CMK (cell line): ENCODE measurements around the gene SGTA.
"Not testable (repeated sequence)": the region's sequence is repeated elsewhere in the genome, so short reads cannot be mapped to it uniquely, and the experiment has no call there.

Experiments used
- DNase-seq: peaks from one replicate; pipeline ENCODE4 v3.0.0-alpha.2; 2010; ENCODE audit warnings: low read depth

SGTA gene

GRCh38 chr19:2793126-2793525 is 10.1 kb upstream of the SGTA start:
- DNase-seq: no peak

GRCh38 chr19:2792666-2793065 is 9.6 kb upstream of the SGTA start:
- DNase-seq: not testable (repeated sequence)

- DNase-seq: no peak
These were observed 8.8 kb upstream of the SGTA start for GRCh38 chr19:2791876-2792275.

- no peak for DNase-seq
These were observed 8.4 kb upstream of the SGTA start for GRCh38 chr19:2791440-2791839.

- DNase-seq: no peak
These were observed 7.6 kb upstream of the SGTA start for GRCh38 chr19:2790557-2791271.

- DNase-seq: no peak
These were observed 7.1 kb upstream of the SGTA start for GRCh38 chr19:2790194-2790556.

- no peak for DNase-seq
These were observed 5.2 kb upstream of the SGTA start for GRCh38 chr19:2788237-2788636.

- DNase-seq: no peak
These were observed 4.0 kb upstream of the SGTA start for GRCh38 chr19:2787115-2787514.

DNA sequence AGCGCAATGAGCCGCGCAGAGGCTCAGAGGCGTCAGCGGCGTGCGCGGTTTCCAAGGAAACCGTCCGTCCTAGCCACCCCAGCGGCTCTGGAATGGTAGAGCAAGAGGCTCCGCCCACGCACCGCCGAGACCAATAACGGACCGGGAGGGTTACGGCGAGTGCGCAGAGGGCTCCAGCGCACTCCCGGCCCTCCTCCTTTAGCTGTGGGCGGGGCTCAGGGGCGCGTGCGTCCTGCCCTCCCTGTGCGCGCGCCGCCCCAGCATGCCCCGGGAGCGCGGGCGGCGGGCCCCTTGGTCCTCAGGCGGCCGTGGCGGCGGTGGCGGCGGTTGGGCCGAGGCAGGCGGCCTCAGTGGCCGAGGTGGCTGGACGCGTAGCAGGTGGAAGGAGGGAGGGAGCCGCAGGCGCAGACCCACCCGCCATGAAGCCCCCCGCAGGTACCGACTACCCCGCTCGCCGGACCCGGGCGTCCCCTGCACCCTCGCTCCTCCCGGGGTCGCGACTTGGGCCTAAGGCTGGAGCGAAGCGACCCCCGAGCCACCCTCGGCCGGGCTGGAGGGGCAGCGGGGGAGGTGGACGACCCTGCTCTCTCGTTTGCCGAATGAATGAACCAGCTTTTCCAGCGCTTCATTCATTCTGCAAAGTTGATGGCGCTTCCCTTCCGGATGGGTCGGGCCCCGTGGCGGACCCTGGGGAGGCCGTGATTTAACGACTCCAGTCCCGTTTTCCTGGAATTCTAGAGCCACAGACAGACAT is 2.3 kb upstream of the SGTA start, which contains the start of gene THOP1:
THOP1 (plus strand) TSS at position 260 of the 754 bp plus-strand sequence; CDS start at position 420, 160 bp downstream.
- DNase-seq: peak; percentile 94

DNA sequence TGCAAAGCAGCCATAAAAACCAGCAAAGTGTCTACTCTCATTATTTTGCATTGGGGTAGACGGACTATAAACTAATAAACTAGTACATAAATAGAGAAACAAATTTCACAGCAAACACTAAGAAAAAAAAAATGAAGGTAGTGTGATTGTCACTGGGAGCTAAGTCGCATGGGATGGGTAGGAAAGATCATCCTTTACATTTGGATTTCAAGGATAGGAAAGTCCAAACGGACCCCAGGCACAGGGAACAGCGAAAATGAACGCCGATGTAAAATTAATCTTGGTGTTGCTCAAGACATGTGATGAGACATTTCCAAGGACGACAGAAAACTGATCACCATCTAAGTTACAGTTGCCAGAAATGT is 690 bp upstream of the SGTA start:
- no peak for DNase-seq

- no peak for DNase-seq
These were observed 641 bp downstream of the SGTA start for GRCh38 chr19:2782329-2782935.

- DNase-seq: no peak
These were observed 2.8 kb downstream of the SGTA start for GRCh38 chr19:2780284-2780683.

DNA sequence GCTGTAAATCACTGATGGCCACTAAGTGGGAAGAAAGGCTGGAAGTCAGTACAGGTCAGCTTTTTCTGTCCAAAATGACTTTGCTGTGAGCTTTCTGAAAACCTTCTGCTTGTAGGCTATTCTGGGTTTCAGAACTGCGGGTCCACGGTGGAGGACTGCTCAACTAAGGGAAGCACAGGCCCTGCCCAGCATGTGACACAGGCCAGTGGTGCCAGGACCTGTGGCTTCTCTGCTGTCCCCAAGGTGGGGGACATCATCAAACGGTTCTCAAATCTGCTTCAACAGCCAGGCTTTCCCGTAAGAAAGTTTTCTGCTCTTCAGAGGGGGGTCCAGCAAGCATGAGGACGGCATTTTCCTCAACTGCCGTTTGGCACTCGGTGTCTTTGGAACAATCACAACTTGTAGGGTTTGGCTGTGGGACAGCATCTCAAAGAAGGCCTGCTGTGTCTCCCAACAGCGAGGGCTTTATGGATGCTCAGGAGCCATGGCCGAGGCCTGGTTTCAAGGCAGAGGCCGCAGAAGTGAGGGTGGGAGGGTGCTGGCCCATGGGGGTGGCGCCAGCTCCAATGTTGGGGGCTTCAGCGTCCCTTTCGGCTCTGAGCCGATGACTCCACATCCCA is 3.8 kb downstream of the SGTA start:
- DNase-seq: no peak

- DNase-seq: no peak
These were observed 5.0 kb downstream of the SGTA start for GRCh38 chr19:2777952-2778683.

DNA sequence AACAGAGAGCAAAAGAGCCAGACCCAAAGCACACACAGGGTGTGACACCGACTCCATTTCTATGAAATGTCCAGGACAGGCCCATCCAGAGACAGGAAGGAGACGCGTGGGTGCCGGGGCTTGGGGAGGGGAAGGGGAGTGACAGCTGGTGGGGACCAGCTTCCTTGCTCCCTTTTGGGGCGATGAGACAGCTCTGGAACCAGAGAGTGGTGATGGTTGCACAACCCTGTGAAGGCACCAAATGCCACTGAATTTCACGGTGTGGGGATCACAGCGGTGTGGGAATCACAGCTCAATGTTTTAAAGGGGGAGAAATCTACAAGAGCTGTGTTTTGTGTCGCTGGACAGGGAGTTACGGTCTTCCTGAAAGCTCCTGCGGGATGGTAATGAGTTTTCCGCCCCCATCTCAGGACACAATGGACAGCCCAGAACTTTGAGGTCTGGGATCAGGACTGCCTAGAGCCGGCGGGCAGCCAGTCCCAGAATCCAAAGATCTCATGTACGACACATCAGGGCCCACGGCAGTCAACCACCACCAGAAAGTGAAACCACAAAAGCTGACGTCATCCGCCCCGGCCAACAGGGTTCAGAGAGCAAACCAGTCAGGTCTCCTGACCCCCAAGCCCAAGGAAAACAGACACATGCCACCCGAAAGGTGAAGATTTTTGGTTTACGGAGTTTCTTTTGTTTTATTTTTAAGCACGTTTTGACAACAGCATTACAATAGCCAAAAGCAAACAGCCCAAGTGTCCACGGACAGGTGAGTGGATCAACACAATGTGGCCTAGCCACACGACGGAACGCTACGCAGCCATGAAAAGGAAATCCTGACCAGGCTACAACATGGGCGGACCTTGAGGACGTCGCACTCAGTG is 7.3 kb downstream of the SGTA start:
- no peak for DNase-seq

DNA sequence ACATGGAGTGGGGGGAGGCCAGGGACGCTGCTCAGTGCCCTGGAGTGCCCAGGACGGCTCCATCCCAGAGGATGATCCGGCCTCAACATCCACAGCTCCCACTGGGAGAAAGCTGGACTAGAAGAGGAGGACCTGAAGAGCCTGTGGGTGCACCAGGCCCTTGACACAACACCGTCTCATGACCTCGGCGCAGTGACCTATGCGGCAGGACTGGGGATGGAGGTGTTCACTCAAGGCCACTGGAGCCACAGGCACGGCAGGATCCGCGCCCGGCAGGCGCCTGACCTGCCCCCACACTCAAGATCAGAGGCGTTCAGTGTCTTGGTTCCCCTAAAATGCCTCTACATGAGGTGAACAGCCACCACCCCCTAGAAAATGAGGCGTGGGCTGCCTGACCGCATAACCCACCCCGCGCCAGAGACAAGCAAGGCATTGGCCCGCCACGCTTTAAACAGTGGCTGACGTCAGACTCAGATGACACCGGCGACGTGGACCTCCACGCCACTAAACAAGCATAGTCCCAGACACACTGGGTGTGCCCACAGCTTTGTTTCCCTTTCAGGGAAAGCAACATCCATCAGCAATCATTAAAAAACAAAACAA is 8.0 kb downstream of the SGTA start:
- no peak for DNase-seq

DNA sequence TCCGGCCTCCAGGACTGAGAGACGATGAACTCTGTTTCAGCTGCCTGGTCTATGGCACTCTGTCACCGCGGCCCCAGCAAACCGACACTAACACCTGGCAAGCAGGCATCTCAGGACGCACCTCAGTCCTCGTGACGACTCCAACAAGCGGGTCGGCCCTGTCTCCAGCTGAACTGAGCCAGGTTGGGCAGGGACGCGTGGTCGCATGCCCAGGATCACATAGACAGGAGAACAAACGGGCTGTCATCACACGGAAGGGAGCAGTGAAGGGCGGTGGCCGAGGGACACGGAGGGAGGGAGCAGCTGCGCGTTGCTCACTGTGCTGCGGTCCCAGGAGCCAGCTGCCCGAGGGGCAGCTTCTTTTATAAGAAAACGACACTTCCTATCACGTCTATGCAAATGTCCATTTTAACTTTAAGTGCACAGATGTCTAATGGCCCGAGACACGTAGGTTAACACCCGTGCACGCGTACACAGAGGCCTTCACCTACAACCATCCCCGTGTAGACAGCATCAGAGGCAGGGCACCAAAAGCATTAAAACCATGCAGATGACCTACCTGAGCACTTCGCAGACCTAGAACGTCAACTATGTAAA is 8.9 kb downstream of the SGTA start:
- DNase-seq: no peak

- no peak for DNase-seq
These were observed 11.0 kb downstream of the SGTA start for GRCh38 chr19:2771786-2772674.
